Activated CD8-positive, alpha-beta T cell treated with anti-CD3 and anti-CD28 coated beads for 36 hours (primary cell): ENCODE results near the gene JMJD7. TPM values are rescaled to one million over a fixed set of nuclear protein-coding genes. Genes with fewer than 3 reads are reported as not detected.
A peak's percentile ranks its signal among the peaks of the same experiment; 100 is the strongest.

Experiments
- ATAC-seq: fragments of 200-7000 bp; cut with Tn5 transposase; one replicate; pipeline ENCODE4 v1.10.0; 2021; ENCODE audit warnings: mild to moderate bottlenecking, moderate library complexity
- CTCF ChIA-PET: fragments of 350-600 bp; sonication (Branson Sonifier 250); formaldehyde crosslinking; loops from one replicate; lab custom pipeline; 2021; ENCODE audit warnings: antibody characterized with exemption; lab: Charles Lee
- POLR2A ChIA-PET: fragments of 350-600 bp; sonication (Branson Sonifier 250); formaldehyde crosslinking; loops from one replicate; lab custom pipeline; 2021; ENCODE audit warnings: antibody characterized with exemption; lab: Charles Lee
- DNase-seq: peaks from one replicate; pipeline ENCODE4 v3.0.0-alpha.2; 2020
- H3K27ac Mint-ChIP-seq: one replicate; pipeline ENCODE4 v1.8.0; 2021; ENCODE audit warnings: mild to moderate bottlenecking, mixed read lengths
- H3K27me3 Mint-ChIP-seq: one replicate; pipeline ENCODE4 v1.8.0; 2021; ENCODE audit warnings: mixed read lengths
- H3K36me3 Mint-ChIP-seq: one replicate; pipeline ENCODE4 v1.8.0; 2021; ENCODE audit warnings: low read depth, mixed read lengths
- H3K4me1 Mint-ChIP-seq: one replicate; pipeline ENCODE4 v1.8.0; 2021; ENCODE audit warnings: low read depth, mixed read lengths
- H3K4me3 Mint-ChIP-seq: one replicate; pipeline ENCODE4 v1.8.0; 2021; ENCODE audit warnings: mild to moderate bottlenecking, moderate library complexity, mixed read lengths
- H3K9me3 Mint-ChIP-seq: one replicate; pipeline ENCODE4 v1.8.0; 2021; ENCODE audit warnings: mixed read lengths
- intact Hi-C: fragments of 100-400 bp; cut with micrococcal nuclease; formaldehyde crosslinking; loops from one replicate; pipeline ENCODE4 v1.10.0; 2022
- total RNA-seq, 2 experiments: library from RNA; stranded (reverse); gene quantifications; one replicate each; pipeline ENCODE4 v1.2.3, GENCODE V29; 2021
- TF ChIP-seq, protein P1 (sequence below): fragments of 200-600 bp; IDR thresholded peaks from one replicate; pipeline ENCODE4 v1.8.0; 2022; ENCODE audit warnings: antibody characterized with exemption, mild to moderate bottlenecking

Gene JMJD7
- total RNA-seq, 2 experiments from 2014 or later = 8.2 to 13.2 TPM

DNA sequence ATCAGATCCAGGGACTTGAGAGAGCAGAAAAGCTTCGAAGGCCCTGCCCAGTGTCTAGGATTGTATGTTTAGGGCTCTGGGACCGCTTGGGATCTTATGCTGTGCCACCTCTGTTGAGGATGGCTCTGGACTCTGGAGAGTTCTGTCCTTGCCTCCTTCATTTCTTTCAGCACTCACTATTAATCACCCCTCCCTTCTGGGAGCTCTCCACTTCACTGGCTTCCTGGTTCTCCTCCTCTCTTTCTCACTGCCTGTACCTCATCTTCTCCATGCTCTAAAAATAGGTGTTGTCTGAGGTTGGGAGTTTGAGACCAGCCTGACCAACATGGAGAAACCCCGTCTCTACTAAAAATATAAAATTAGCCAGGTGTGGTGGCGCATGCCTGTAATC lies 36.4 kb upstream of the JMJD7 start:
- Mint-ChIP-seq H3K4me1 (peaks cover 43% of the 10 kb centered on the region), H3K27me3 (no peaks in the 10 kb centered on the region), H3K27ac (peak overlapping the region; percentile 64), H3K36me3 (no peaks in the 10 kb centered on the region), H3K9me3 (no peaks in the 10 kb centered on the region), H3K4me3 (no peak overlapping the region)
- ATAC-seq (no peak), DNase-seq (no peak)
- TF ChIP-seq, protein P1, sequence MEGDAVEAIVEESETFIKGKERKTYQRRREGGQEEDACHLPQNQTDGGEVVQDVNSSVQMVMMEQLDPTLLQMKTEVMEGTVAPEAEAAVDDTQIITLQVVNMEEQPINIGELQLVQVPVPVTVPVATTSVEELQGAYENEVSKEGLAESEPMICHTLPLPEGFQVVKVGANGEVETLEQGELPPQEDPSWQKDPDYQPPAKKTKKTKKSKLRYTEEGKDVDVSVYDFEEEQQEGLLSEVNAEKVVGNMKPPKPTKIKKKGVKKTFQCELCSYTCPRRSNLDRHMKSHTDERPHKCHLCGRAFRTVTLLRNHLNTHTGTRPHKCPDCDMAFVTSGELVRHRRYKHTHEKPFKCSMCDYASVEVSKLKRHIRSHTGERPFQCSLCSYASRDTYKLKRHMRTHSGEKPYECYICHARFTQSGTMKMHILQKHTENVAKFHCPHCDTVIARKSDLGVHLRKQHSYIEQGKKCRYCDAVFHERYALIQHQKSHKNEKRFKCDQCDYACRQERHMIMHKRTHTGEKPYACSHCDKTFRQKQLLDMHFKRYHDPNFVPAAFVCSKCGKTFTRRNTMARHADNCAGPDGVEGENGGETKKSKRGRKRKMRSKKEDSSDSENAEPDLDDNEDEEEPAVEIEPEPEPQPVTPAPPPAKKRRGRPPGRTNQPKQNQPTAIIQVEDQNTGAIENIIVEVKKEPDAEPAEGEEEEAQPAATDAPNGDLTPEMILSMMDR = no peak
- POLR2A ChIA-PET = interaction anchor here (1.7 kb wide), 1 partner anchor 17 kb away, joined by 6 read pairs; the partner anchor contains the start of gene MAPKBP1
- intact Hi-C loops = no loop called here
- CTCF ChIA-PET = interaction anchor here (1.5 to 7.8 kb wide), 3 partner anchors 13 to 20 kb away, joined by 4 to 44 read pairs (median 39); partner anchors contain the start of gene MAPKBP1

DNA sequence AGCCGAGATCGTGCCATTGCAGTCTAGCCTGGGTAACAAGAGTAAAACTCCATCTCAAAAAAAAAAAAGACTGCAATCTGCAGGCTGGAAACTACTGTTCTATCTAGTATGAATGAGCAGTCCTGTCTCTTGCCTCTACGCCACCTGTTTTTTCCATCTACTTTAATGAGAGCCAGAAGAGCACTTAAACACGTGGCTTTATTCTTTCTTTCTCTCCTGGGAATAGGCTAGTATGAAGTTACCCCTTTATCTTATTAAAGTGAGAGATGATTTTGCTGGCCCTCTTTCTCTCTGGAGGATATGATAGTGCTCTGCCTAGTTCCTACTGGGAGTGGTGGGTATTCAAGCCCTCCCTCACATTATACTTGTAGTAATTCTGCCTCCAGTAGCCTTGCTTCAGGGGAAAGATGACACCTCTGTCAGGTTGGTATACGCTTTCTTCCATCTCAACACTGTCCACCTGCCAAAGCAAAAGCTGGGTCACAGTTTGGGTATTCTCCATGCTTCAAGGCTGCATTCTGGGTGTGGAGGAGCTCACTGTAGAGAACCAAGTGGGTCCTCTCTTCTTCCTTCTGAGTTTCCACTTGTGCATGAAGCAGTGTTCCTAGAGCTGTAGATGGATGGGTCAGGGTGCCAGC lies 35.8 kb upstream of the JMJD7 start:
- peaks cover 46% of the 10 kb centered on the region for H3K4me1 Mint-ChIP-seq
- no peak overlapping the region for H3K4me3 Mint-ChIP-seq
- H3K27ac Mint-ChIP-seq = no peak overlapping the region
- ChIA-PET CTCF (interaction anchor here (0.9 to 7.8 kb wide), 5 partner anchors 11 to 20 kb away, joined by 3 to 44 read pairs (median 4); partner anchors contain the start of gene MAPKBP1), POLR2A (interaction anchor here (1.1 to 1.7 kb wide), 2 partner anchors 13 to 17 kb away, joined by 6 read pairs; partner anchors contain the start of gene MAPKBP1)
- H3K36me3 Mint-ChIP-seq = no peaks in the 10 kb centered on the region
- no peaks in the 10 kb centered on the region for H3K9me3 Mint-ChIP-seq
- ATAC-seq = no peak
- H3K27me3 Mint-ChIP-seq = no peaks in the 10 kb centered on the region
- DNase-seq = no peak
- intact Hi-C loops = no loop called here
- TF ChIP-seq, protein P1 = no peak

DNA sequence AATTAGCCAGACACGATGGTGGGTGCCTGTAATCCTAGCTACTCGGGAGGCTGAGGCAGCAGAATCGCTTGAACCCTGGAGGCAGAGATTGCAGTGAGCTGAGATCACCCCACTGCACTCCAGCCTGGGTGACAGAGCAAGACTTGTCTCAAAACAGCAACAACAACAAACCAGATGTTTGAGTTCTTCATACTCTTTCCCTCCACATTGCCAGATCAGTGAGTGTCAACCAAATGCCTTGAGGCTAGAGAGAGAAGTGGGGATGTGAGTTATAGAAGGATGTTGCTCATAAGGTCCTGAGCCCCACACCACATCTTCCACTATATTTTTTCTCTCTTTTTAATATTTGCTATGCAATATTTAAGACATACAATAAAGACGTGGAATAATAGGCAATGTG lies 33.8 kb upstream of the JMJD7 start:
- ChIA-PET CTCF (interaction anchor here (0.8 to 7.8 kb wide), 2 partner anchors 17 to 20 kb away, joined by 3 to 44 read pairs; partner anchors contain the start of gene MAPKBP1), POLR2A (no interaction called here)
- no peak for DNase-seq
- Mint-ChIP-seq H3K27me3 (no peaks in the 10 kb centered on the region), H3K4me3 (no peak overlapping the region), H3K36me3 (no peaks in the 10 kb centered on the region), H3K4me1 (peaks cover 49% of the 10 kb centered on the region), H3K27ac (no peak overlapping the region), H3K9me3 (no peaks in the 10 kb centered on the region)
- ATAC-seq = no peak
- intact Hi-C loops = no loop called here
- TF ChIP-seq, protein P1 = no peak

DNA sequence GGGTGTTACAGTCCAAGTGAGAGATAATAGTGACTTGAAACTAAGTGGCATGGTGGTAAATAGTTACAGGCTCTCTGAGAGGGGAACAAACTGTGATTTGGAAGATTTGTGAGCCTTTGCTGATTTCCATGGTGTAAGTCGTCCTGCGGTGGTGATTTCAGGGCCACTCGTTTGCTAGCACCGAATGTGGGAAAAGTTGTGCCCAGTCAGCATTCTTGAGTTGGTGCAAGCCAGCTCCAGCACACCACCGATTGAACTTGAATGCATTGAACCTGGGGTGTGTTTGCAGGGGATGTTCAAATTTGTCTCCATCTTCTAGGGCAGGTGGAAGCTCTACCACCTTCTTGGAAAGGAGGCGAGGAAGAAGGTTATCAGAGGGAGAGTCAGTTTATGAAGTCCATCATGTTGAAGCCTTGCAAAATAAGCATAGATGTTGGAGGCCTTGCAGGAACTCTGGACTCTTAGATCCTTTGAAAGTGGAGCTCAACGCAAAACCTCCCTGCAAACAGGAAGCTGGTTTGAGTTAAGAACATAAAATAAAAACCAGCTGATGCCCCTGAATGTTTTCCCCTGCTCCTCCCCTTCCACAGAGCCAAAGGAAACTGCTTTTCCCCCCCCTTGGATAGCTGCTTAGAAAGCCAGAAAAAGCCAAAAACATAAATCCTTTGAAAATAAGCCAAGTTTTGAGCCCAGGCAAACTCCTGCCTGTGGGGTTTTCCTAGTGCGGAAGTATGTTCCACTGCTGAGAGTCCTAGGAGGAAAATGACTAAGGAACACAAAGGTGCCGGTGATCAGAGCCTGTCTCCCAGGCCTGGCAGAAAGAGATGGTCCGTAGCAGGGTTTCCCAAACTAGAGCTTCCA lies 31.7 kb upstream of the JMJD7 start:
- H3K27me3 Mint-ChIP-seq = no peaks in the 10 kb centered on the region
- CTCF ChIA-PET = interaction anchor here (0.6 to 7.8 kb wide), 7 partner anchors 11 to 193 kb away, joined by 3 to 44 read pairs (median 6); partner anchors contain the start of gene MAPKBP1
- no peak overlapping the region for H3K27ac Mint-ChIP-seq
- no peak overlapping the region for H3K4me3 Mint-ChIP-seq
- TF ChIP-seq, protein P1 = no peak
- intact Hi-C loops = no loop called here
- POLR2A ChIA-PET = no interaction called here
- no peak for ATAC-seq
- no peaks in the 10 kb centered on the region for H3K9me3 Mint-ChIP-seq
- DNase-seq = no peak
- H3K36me3 Mint-ChIP-seq = peaks cover 7% of the 10 kb centered on the region
- peaks cover 38% of the 10 kb centered on the region for H3K4me1 Mint-ChIP-seq
